Breast epithelium (tissue), 3 donors: ENCODE measurements around the gene PHACTR3.

Experiments used
- CTCF ChIP-seq, 3 donors: fragments of 450-650 bp; IDR thresholded peaks; one replicate each; pipeline ENCODE4 v1.5.1; 2016 to 2017; ENCODE audit warnings: antibody characterized with exemption in 3 of 3, mild to moderate bottlenecking in 3 of 3, moderate library complexity in 3 of 3
- POLR2A ChIP-seq: fragments of 450-650 bp; IDR thresholded peaks from one replicate; pipeline ENCODE4 v1.6.1; 2016; ENCODE audit warnings: antibody characterized with exemption, mild to moderate bottlenecking, moderate library complexity
- POLR2AphosphoS5 ChIP-seq, 3 donors: sonication (generic); formaldehyde crosslinking; IDR thresholded peaks; one replicate each; pipeline ENCODE4 v1.6.1; 2017; ENCODE audit warnings: antibody characterized with exemption in 3 of 3

DNA sequence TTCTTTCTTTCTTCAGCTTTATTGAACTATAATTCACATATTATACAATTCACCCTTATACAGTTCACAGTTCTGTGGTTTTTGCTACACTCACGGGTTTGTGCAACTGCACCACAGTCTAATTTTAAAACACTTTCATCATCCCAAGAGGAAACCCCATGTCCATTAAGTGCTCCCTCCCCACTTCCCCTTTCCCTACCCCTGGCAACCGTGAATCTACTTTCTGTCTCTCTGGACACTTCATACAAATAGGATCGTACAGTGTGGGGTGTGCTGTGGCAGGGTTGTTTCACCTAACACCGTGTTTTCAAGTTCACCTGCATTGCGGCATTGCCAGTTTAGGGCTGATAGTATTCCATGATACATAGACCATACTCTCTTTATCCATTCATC, 118.8 kb downstream of the PHACTR3 start:
- TF ChIP-seq CTCF (IDR thresholded peaks at IDR 0.05) (no peak), POLR2A (no peak), POLR2AphosphoS5 (IDR thresholded peaks at IDR 0.05) (no peak)
